ENCODE results near the gene SPATA31C1.

Gene SPATA31C1

DNA sequence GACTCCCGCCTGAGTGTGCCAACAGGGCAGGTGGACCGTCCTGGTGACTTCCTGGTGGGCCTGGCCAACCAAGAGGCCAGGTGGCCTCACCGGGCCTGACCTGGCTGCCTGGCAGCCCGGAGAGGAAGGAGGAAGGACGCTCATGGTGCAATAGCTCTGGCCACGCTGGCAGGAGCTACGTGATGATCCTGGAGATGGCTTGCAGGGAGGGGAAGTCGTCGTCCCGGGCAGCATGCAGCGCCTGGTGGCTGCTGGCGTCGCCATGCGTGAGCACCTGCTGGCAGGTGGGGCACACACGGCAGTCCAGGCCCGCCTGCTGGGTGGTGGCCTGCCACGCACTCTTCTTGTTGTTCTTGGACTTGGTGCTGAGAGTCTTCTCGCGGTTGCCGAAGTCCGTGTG lies 26.3 kb downstream of the SPATA31C1 start:
- no peak for DNase-seq

DNA sequence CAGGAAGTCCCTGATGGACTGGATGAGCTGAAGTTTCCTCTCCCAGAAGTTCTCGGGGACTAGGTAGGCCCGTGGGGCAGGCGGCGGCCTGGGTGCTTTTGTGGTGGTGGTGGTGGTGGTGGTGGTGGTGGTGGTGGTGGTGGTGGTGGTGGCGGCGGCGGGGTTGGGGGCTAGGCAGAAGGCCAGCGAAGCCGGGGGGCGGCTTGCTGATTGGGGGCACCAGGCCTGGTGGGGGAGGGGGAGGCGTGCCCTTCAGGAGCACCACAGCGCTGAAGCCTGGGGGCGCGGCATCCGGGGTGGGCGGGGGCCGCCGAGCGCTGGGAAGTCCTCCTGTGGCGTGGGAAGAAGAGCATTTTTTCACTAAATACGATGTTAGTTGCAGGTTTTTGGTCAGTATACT lies 26.9 kb downstream of the SPATA31C1 start:
- DNase-seq = no peak

DNA sequence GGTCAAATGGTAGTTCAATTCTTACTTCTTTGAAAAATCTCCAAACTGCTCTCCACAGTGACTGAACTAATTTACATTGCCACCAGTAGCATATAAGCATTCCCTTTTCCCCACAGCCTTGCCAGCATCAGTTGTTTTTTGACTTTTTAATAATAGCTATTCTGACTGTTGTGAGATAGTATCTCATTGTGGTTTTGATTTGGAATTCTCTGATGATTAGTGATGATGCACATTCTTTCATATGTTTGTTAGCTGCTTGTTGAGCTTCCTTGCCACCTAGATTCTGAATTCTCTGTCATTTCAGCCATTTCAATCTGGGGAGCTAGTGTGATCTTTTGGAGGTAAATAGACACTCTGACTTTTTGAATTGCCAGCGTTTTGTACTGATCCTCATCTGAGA lies 32.5 kb downstream of the SPATA31C1 start:
- DNase-seq = no peak

DNA sequence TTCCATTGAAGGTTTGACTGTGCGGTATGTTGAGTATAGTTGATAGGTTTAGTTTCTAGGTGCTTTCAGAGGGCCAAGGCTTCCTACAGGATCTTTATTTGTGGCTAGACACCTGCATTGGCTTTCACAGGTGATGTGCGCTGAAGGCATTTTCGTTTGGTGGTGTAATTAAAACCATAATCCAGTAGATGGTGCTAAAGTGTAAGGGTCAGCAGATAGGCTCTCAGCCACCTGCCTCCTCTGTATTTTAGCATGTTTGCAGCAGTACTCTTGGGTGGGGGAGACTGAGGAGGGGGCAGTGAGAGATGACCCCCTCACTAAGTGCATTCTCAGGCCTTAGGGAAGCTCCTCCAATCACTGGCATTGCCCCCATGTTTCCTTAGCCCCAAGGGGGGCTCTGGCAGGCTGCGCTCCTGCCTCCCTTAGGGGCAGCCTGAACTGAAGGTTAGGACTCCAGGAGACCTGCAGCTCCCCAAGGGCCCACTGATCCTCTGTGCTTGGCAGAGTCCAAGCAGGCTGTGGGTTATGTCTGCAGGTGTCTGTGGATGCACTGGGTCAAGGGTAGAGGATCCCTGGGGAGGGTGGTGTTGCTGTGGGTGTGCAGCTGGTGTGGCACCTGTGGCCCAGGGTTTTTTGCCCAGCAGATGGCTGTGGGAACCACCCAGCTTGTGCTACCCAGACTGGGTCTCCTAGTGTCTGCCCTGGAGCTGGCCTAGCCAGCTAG lies 33.2 kb downstream of the SPATA31C1 start:
- no peak for DNase-seq

DNA sequence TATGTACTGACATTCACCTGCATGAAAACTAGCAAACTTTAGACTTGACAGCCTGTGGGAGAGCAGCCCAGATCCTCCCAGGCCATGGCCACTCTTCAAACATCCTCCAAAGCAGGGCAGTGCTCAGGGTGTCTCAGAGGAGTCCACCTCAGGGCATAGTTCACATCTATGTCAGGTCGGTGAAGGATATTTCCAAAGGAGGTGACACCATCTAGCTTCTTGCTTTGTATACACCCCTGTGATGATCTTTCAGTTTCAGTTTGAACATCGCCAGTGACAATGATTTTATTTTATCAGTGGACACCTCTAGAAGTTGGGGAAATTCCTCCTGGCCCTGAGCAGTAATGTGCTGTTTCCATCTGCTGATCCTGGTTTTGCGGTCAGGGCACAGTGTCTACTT lies 36.5 kb downstream of the SPATA31C1 start:
- DNase-seq = no peak

DNA sequence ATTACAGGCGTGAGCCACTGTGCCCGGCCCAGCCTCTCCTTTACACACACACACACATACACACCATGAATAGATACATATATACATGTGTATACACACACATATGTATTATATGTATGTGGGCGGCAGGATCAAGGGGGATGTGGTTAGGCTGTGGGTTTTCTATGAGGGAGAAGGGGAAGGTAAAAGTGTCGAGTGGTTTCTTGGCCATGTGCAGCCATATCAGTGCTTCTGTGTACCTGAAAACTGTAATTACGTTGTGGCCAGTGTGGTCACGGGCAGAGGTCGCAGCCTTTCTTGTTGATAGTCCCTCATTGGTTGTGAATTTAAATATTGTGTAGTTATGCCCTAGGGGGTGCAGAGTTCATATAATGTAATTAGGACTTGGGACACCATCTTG lies 40.1 kb downstream of the SPATA31C1 start:
- no peak for DNase-seq

DNA sequence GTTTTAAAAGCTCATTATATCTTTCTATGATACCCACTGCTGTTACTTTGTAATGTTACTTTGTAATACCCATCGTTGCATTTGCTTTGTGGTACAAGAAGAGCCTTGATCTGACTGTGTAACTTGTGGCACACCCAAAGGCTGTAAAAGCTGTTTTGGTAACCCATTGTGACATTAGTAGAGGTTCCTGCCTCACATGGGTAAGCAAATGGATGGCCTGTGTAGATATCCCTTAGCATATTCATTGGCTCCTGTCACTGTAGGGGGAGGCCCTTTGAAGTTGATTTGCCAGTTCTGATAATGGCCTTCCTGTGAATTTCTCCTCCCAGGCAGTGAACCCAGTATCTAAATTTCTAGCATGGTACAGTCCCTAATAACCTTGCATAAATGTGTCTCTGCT lies 40.8 kb downstream of the SPATA31C1 start:
- no peak for DNase-seq

DNA sequence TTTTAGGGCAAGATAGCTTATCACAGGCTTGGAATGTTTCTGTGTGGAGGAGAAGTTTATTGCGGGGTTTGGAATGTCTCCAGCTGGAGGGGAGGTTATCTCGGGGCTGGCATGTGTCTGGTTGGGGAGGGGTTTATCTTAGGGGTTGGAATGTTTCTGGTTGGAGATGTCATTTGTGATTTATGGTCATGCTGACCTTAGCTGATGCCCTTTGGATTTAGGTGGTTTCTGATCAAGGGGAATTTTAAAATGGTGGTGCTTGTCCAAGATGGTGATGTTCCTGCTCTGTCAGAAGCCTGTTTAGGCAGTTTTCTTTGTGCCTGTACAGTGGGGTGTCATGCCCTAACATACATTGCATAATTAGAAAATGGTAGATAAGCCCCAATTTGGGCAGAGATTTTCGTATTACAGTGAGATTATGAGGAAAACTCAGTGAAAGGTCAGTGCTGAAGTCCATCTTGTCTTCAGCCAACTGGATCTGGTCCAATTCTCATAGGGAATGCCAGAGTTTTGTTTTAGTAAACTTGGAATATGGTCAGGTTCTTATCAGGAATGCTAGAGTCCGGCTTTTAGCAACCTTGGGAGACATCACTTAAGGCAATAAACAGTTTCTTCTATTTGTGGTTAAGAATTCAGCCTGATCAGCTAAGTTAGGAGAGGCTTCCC lies 42.3 kb downstream of the SPATA31C1 start:
- no peak for DNase-seq

DNA sequence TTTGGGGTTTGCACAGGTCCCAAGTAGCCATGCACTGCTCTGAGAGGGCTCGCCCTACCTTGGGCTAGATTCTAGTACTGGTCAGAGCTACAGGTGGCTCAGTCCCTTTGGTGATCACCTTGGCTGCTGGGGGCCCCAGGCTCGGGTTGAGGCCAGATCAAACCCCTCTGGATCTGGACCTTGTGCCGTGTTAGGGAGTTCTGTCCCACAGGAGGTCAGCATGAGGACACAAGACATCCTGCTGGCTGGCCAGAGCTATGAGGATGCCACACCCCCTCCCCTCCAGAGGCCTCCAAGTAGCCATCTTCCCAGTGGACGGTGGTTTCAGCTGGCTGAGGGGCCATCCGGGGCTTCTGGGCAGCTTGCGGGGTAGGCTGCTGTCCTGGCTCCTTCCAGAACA lies 46.0 kb downstream of the SPATA31C1 start:
- DNase-seq = no peak

DNA sequence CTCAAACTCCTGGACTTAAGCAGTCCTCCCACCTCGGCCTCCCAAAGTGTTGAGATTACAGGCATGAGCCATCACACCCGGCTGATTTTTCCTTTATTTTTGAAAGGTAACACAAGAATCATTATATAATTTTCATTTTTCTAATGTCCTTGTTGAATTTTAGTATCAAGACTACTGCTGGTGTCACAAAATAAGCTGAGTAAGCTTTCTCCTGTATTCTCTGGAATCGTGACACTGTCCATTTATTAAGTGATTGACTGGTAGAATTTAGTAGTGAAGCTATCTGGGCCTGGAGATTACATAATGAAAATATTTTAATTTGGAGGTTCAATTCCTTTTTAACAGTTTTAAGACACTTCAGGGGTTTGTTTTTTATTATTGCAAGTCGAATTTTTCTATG lies 47.1 kb downstream of the SPATA31C1 start:
- DNase-seq = no peak

DNA sequence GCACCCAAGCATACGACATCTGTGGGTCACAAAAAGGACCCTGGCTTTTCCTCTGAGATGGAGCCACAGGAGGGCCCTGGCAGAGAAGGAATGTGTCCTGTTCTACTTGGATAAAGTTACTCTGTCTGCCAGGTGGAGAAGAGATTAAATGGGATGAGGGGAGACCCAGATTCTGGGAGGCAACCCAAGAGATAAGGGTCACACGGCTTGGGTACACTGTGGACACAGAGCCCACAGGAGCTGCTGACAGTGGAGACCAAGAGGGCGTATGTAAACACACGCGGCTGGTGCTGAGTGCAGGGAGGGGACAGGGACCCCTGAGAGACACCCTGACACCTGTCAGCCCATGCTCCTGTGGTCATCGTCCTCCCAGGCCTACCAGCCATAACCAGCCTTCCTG lies 50.4 kb downstream of the SPATA31C1 start:
- DNase-seq = no peak

DNA sequence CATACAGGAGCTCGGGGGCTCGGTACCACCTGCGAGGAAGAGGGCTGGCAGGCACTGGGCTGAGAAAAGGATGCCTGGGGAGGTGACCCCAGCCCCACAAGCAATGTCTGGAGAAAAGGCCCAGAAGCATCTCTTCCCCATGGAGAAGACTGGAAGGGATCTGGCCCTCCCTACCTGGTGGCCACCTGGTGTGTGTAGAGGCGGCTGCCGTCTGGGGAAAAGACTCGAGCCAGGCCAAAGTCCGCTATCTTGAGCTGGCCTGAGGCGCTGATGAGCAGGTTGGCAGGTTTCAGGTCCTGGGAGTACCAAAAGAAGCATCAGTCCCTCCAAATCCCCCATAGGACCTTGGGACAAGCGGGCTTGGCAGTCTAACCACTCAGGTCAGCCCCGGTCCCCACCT lies 52.8 kb downstream of the SPATA31C1 start:
- no peak for DNase-seq

DNA sequence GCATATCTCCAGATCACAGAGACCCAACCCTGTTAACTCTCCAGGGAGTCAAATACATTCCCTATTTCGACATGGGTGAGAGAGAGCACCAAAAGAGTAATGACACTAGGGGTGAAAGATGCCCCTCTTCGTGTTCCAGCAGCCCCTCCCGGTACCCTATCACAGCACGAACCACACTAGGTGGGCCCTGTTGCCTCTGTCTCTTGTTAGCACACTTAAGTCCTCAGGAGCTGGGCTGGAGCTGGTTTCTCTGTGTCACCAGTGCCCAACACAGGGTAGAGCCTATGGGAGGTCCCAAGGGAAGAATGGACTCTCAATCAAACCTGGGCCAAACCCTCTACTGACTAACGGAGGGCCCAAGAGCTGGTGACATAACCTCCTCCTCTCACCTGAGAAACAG lies 55.4 kb downstream of the SPATA31C1 start:
- no peak for DNase-seq
